ENCODE measurements around the gene HRCT1.
A peak's percentile ranks its signal among the peaks of the same experiment; 100 is the strongest.

DNA sequence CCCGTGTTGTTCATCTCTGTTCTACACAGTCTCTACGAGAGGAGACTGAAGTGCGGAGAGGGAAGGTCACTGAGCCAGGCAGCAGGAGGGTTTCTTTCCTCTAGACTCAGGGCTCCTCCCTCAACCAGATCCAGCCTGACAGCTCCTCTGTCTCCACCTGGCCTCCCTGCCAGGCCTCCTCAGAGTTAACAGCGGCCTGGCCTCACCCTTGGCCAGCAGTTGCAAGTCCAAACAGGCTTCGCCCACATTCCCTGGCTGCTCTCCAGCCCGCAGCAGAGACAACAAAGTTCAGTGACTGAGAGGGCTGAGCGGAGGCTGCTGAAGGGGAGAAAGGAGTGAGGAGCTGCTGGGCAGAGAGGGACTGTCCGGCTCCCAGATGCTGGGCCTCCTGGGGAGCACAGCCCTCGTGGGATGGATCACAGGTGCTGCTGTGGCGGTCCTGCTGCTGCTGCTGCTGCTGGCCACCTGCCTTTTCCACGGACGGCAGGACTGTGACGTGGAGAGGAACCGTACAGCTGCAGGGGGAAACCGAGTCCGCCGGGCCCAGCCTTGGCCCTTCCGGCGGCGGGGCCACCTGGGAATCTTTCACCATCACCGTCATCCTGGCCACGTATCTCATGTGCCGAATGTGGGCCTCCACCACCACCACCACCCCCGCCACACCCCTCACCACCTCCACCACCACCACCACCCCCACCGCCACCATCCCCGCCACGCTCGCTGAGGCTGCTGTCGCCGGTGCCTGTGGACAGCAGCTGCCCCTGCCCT is at the start of gene HRCT1:
- TF ChIP-seq, protein P1, sequence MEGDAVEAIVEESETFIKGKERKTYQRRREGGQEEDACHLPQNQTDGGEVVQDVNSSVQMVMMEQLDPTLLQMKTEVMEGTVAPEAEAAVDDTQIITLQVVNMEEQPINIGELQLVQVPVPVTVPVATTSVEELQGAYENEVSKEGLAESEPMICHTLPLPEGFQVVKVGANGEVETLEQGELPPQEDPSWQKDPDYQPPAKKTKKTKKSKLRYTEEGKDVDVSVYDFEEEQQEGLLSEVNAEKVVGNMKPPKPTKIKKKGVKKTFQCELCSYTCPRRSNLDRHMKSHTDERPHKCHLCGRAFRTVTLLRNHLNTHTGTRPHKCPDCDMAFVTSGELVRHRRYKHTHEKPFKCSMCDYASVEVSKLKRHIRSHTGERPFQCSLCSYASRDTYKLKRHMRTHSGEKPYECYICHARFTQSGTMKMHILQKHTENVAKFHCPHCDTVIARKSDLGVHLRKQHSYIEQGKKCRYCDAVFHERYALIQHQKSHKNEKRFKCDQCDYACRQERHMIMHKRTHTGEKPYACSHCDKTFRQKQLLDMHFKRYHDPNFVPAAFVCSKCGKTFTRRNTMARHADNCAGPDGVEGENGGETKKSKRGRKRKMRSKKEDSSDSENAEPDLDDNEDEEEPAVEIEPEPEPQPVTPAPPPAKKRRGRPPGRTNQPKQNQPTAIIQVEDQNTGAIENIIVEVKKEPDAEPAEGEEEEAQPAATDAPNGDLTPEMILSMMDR (IDR thresholded peaks at IDR 0.05; ENCODE audit: extremely low read depth in 1 of 2, insufficient read depth in 1 of 2, low read depth in 1 of 2, low read length in 2 of 2), result no peak
- no peak for TF ChIP-seq FOS (IDR thresholded peaks at IDR 0.05; ENCODE audit: borderline replicate concordance, insufficient read depth, low read length)
- TF ChIP-seq EZH2 (IDR thresholded peaks at IDR 0.05; ENCODE audit: borderline replicate concordance, low read depth, low read length, severe bottlenecking), result no peak
- TF ChIP-seq POLR2A (IDR thresholded peaks at IDR 0.05; ENCODE audit: low read depth, low read length), result peak; percentile 53
- no peak for TF ChIP-seq MAX (IDR thresholded peaks at IDR 0.05; ENCODE audit: insufficient read depth, insufficient read length)
- TF ChIP-seq MYC (IDR thresholded peaks at IDR 0.05; ENCODE audit: low read depth, low read length), result no peak
